ENCODE data around the gene RPS3A. TPM values are rescaled to one million over a fixed set of nuclear protein-coding genes. Genes with fewer than 3 reads are reported as not detected.
A peak's percentile ranks its signal among the peaks of the same experiment; 100 is the strongest.

The RPS3A gene
- polyA plus RNA-seq, 3 donors = 1,088 to 1,816 (median 1,582) TPM

GRCh38 chr4:151105454-151106032, 6.1 kb downstream of the RPS3A start:
- H3K9me3 Mint-ChIP-seq = no peaks in the 10 kb centered on the region
- peak overlapping the region in 3 of 7 donors; percentile 22 to 48 (median 42) for H3K27ac Mint-ChIP-seq
- no peak overlapping the region for H3K4me2 ChIP-seq (replicated peaks; ENCODE audit: extremely low read depth, low read length, poor library complexity, severe bottlenecking)
- WGBS (ENCODE audit: insufficient coverage) = 100% methylated on average over 2 of the region's 5 CpGs
- peaks cover 9 to 10% of the 10 kb centered on the region in 2 donors for H3K4me1 ChIP-seq (ENCODE audit: control insufficient read depth in 1 of 2, insufficient read depth in 2 of 2, low read length in 2 of 2)
- H3K4me3 Mint-ChIP-seq = no peak overlapping the region
- no peak overlapping the region for H3K9ac ChIP-seq (ENCODE audit: insufficient read depth, low read length, poor library complexity, severe bottlenecking)
- H2AFZ ChIP-seq (ENCODE audit: insufficient read depth, low read depth, low read length, poor library complexity, severe bottlenecking) = no peak overlapping the region
- peaks cover 30% of the 10 kb centered on the region for H3K79me2 ChIP-seq (ENCODE audit: insufficient read depth, low read length)
- no peak for DNase-seq
- peaks cover 60 to 89% of the 10 kb centered on the region in 2 donors for H3K36me3 ChIP-seq (replicated peaks in 1 of 2; ENCODE audit: control insufficient read depth in 1 of 2, insufficient read depth in 2 of 2, low read length in 2 of 2)
- no peaks in the 10 kb centered on the region for H3K9me3 ChIP-seq (replicated peaks in 1 of 2; ENCODE audit: control insufficient read depth in 1 of 2, insufficient read depth in 1 of 2, low read length in 2 of 2)
- peaks cover 77% of the 10 kb centered on the region for H4K20me1 ChIP-seq (ENCODE audit: insufficient read depth, low read length)
- TF ChIP-seq CTCF (IDR thresholded peaks at IDR 0.05) = no peak
- no peaks in the 10 kb centered on the region for H3K27me3 Mint-ChIP-seq (ENCODE audit: low read depth in 3 of 3)
- intact Hi-C loops (cut with micrococcal nuclease) = no loop called here
- H3K4me3 ChIP-seq (replicated peaks in 1 of 3; ENCODE audit: low read depth in 2 of 3, low read length in 3 of 3) = no peak overlapping the region
- H3K27me3 ChIP-seq (ENCODE audit: control insufficient read depth in 2 of 2, insufficient read depth in 2 of 2, low read length in 2 of 2) = no peaks in the 10 kb centered on the region
- H3K4me1 Mint-ChIP-seq = peaks cover 12% of the 10 kb centered on the region
- no peak overlapping the region for H3K27ac ChIP-seq (ENCODE audit: low read depth in 1 of 2, low read length in 2 of 2)
- peaks cover 61 to 85% of the 10 kb centered on the region in 2 donors for H3K36me3 Mint-ChIP-seq

- DNase-seq = no peak
- Mint-ChIP-seq H3K27ac (peak overlapping the region in 3 of 7 donors; percentile 21 to 68 (median 66)), H3K4me1 (no peaks in the 10 kb centered on the region), H3K9me3 (no peaks in the 10 kb centered on the region), H3K36me3 (peaks cover 50 to 74% of the 10 kb centered on the region in 2 donors), H3K4me3 (no peak overlapping the region), H3K27me3 (ENCODE audit: low read depth in 3 of 3) (no peaks in the 10 kb centered on the region)
- Histone ChIP-seq H3K27ac (ENCODE audit: low read depth in 1 of 2, low read length in 2 of 2) (peak overlapping the region in 1 of 2 donors; percentile 56), H3K36me3 (replicated peaks in 1 of 2; ENCODE audit: control insufficient read depth in 1 of 2, insufficient read depth in 2 of 2, low read length in 2 of 2) (peaks cover 58 to 84% of the 10 kb centered on the region in 2 donors), H3K9me3 (replicated peaks in 1 of 2; ENCODE audit: control insufficient read depth in 1 of 2, insufficient read depth in 1 of 2, low read length in 2 of 2) (no peaks in the 10 kb centered on the region), H3K9ac (ENCODE audit: insufficient read depth, low read length, poor library complexity, severe bottlenecking) (no peak overlapping the region), H3K79me2 (ENCODE audit: insufficient read depth, low read length) (peaks cover 15% of the 10 kb centered on the region), H2AFZ (ENCODE audit: insufficient read depth, low read depth, low read length, poor library complexity, severe bottlenecking) (no peak overlapping the region), H3K4me1 (ENCODE audit: control insufficient read depth in 1 of 2, insufficient read depth in 2 of 2, low read length in 2 of 2) (no peaks in the 10 kb centered on the region), H4K20me1 (ENCODE audit: insufficient read depth, low read length) (peaks cover 61% of the 10 kb centered on the region), H3K4me3 (replicated peaks in 1 of 3; ENCODE audit: low read depth in 2 of 3, low read length in 3 of 3) (no peak overlapping the region), H3K4me2 (replicated peaks; ENCODE audit: extremely low read depth, low read length, poor library complexity, severe bottlenecking) (no peak overlapping the region), H3K27me3 (ENCODE audit: control insufficient read depth in 2 of 2, insufficient read depth in 2 of 2, low read length in 2 of 2) (no peaks in the 10 kb centered on the region)
- WGBS (ENCODE audit: insufficient coverage) = 100% methylated on average over 3 of the region's 3 CpGs
- intact Hi-C loops (cut with micrococcal nuclease) = no loop called here
- no peak for TF ChIP-seq CTCF (IDR thresholded peaks at IDR 0.05)
These were observed 7.6 kb downstream of the RPS3A start for GRCh38 chr4:151107063-151107462.
